ENCODE data around the gene CRYAB. TPM values are rescaled to one million over a fixed set of nuclear protein-coding genes. Genes with fewer than 3 reads are reported as not detected.

The CRYAB gene
- total and polyA plus RNA-seq, 2 experiments from 2014 or later: 15.3 to 91.8 TPM

DNA sequence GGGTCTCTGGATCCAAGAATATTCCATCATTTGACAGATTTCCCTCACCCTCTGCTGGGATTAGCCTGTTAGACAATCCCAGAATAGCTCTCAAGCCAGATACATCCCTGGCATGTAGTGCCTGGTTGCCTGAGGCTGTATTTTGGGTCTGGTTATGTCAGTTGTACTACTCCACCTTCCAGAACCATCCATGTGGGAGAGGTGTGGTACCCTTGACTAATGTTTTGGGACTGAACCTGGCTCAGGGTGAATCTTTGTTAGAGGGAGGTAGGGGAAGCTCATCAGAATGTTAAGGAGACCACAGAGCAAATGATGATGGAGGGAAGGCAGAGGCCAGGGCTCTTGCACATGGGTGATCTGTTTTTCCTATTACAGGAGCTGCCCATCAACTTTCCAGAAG, 12.4 kb upstream of the CRYAB start:
- no peak for DNase-seq (ENCODE audit: low read depth in 1 of 2, low spot score in 1 of 2)
- Histone ChIP-seq H3K36me3 (no peaks in the 10 kb centered on the region), H3K27me3 (no peaks in the 10 kb centered on the region), H3K4me3 (no peak overlapping the region), H3K9me3 (ENCODE audit: low read depth) (no peaks in the 10 kb centered on the region), H3K27ac (peak overlapping the region; percentile 90), H3K4me1 (ENCODE audit: low read depth) (peaks cover 27% of the 10 kb centered on the region)
- TF ChIP-seq CTCF (IDR thresholded peaks at IDR 0.05; ENCODE audit: low read depth, low read length): no peak

DNA sequence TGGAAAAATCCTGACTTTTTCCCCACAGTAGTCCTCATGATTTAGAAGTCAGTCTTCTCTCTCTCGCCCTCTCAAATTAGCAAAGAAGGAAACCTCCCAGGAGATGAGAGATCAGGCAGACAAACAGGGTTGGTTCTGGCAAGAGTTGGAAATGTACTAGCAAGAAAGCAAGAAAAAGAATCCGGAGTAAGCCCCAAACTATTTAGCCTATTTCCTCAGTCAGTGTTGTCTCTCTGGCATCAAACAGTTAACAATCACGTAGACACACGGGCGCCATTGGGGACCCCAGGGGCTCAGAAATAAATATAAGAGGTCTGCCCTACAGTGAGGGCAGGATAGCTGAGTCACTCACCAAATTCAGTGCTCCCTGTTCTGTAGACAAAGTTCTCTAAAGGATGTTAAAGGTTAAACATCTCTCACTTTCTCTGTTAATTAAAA, 11.8 kb upstream of the CRYAB start:
- no peak overlapping the region for H3K4me3 ChIP-seq
- H3K27me3 ChIP-seq: no peaks in the 10 kb centered on the region
- no peaks in the 10 kb centered on the region for H3K36me3 ChIP-seq
- H3K4me1 ChIP-seq (ENCODE audit: low read depth): peaks cover 33% of the 10 kb centered on the region
- peak in 1 of 2 donors; percentile 65 for DNase-seq (ENCODE audit: low read depth in 1 of 2, low spot score in 1 of 2)
- peak overlapping the region; percentile 90 for H3K27ac ChIP-seq
- H3K9me3 ChIP-seq (ENCODE audit: low read depth): no peaks in the 10 kb centered on the region
- TF ChIP-seq CTCF (IDR thresholded peaks at IDR 0.05; ENCODE audit: low read depth, low read length): no peak

GRCh38 chr11:111922803-111923202, 11.2 kb upstream of the CRYAB start:
- DNase-seq (ENCODE audit: low read depth in 1 of 2, low spot score in 1 of 2): peak in 1 of 2 donors; percentile 91
- Histone ChIP-seq H3K27ac (peak overlapping the region; percentile 90), H3K27me3 (no peaks in the 10 kb centered on the region), H3K36me3 (no peaks in the 10 kb centered on the region), H3K4me3 (no peak overlapping the region), H3K4me1 (ENCODE audit: low read depth) (peaks cover 35% of the 10 kb centered on the region), H3K9me3 (ENCODE audit: low read depth) (no peaks in the 10 kb centered on the region)
- no peak for TF ChIP-seq CTCF (IDR thresholded peaks at IDR 0.05; ENCODE audit: low read depth, low read length)

DNA sequence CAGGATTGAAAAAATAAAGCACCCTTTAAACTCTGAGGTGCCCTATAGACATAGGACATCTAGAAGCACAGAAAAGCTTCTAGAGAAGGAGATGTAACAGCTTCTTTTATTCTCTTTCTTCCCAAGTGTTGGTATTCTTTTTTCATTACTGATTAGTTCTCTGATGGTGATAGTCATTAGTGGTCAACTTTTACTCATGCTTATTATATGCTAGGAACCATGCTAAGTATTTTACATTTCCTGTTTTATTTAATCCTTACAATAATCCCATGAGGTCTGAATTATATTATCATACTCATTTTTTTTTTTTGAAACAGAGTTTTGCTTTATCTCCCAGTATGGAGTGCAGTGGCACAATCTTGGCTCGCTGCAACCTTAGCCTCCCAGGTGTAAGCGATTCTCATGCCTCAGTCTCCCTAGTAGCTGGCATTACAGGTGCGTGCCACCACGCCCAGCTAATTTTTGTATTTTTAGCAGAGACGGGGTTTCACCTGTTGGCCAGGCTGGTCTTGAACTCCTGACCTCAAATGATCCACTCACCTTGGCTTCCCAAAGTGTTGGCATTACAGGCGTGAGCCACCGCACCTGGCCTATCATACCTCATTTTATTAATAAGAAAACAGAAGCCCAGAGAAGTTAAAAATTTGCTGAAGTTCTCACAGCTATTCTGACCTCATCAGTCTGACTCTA, 10.1 kb upstream of the CRYAB start:
- no peaks in the 10 kb centered on the region for H3K36me3 ChIP-seq
- H3K27ac ChIP-seq: no peak overlapping the region
- H3K4me1 ChIP-seq (ENCODE audit: low read depth): peaks cover 35% of the 10 kb centered on the region
- H3K4me3 ChIP-seq: no peak overlapping the region
- H3K27me3 ChIP-seq: no peaks in the 10 kb centered on the region
- no peak for DNase-seq (ENCODE audit: low read depth in 1 of 2, low spot score in 1 of 2)
- no peak for TF ChIP-seq CTCF (IDR thresholded peaks at IDR 0.05; ENCODE audit: low read depth, low read length)
- no peaks in the 10 kb centered on the region for H3K9me3 ChIP-seq (ENCODE audit: low read depth)

- no peak overlapping the region for H3K27ac ChIP-seq
- TF ChIP-seq CTCF (IDR thresholded peaks at IDR 0.05; ENCODE audit: low read depth, low read length): no peak
- no peaks in the 10 kb centered on the region for H3K9me3 ChIP-seq (ENCODE audit: low read depth)
- no peaks in the 10 kb centered on the region for H3K27me3 ChIP-seq
- peaks cover 28% of the 10 kb centered on the region for H3K4me1 ChIP-seq (ENCODE audit: low read depth)
- no peak overlapping the region for H3K4me3 ChIP-seq
- no peak for DNase-seq (ENCODE audit: low read depth in 1 of 2, low spot score in 1 of 2)
- H3K36me3 ChIP-seq: no peaks in the 10 kb centered on the region
Observed at GRCh38 chr11:111920908-111921307, 9.3 kb upstream of the CRYAB start.
